Measurements from ENCODE around the gene CASKIN1. TPM values are rescaled to one million over a fixed set of nuclear protein-coding genes. Genes with fewer than 3 reads are reported as not detected.

CASKIN1 gene
- total and polyA plus RNA-seq, 2 experiments from 2014 or later: 1.0 to 6.2 TPM

DNA sequence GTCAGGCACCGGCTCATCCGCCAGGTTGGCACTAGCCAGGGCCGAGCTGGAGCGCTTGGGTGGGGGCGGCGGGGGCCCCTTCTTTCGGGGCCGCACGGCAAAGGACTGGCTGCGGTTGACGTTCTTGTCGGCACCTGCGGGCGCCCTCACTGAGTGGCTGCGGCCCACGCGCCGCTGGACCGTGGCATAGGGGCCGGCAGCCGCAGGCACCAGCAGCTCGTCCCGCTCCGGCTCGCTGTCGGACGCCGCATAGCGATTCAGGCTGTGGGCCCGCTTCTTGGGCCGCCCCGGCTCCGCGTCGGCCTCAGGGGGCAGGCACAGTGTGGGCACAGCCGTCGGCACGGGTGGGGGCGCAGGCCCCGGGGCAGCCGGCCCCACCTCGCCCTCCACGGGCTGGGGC, 15.9 kb downstream of the CASKIN1 start (continued):
- TF ChIP-seq, protein P1, sequence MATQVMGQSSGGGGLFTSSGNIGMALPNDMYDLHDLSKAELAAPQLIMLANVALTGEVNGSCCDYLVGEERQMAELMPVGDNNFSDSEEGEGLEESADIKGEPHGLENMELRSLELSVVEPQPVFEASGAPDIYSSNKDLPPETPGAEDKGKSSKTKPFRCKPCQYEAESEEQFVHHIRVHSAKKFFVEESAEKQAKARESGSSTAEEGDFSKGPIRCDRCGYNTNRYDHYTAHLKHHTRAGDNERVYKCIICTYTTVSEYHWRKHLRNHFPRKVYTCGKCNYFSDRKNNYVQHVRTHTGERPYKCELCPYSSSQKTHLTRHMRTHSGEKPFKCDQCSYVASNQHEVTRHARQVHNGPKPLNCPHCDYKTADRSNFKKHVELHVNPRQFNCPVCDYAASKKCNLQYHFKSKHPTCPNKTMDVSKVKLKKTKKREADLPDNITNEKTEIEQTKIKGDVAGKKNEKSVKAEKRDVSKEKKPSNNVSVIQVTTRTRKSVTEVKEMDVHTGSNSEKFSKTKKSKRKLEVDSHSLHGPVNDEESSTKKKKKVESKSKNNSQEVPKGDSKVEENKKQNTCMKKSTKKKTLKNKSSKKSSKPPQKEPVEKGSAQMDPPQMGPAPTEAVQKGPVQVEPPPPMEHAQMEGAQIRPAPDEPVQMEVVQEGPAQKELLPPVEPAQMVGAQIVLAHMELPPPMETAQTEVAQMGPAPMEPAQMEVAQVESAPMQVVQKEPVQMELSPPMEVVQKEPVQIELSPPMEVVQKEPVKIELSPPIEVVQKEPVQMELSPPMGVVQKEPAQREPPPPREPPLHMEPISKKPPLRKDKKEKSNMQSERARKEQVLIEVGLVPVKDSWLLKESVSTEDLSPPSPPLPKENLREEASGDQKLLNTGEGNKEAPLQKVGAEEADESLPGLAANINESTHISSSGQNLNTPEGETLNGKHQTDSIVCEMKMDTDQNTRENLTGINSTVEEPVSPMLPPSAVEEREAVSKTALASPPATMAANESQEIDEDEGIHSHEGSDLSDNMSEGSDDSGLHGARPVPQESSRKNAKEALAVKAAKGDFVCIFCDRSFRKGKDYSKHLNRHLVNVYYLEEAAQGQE (IDR thresholded peaks at IDR 0.05; ENCODE audit: unreplicated experiment): no peak

DNA sequence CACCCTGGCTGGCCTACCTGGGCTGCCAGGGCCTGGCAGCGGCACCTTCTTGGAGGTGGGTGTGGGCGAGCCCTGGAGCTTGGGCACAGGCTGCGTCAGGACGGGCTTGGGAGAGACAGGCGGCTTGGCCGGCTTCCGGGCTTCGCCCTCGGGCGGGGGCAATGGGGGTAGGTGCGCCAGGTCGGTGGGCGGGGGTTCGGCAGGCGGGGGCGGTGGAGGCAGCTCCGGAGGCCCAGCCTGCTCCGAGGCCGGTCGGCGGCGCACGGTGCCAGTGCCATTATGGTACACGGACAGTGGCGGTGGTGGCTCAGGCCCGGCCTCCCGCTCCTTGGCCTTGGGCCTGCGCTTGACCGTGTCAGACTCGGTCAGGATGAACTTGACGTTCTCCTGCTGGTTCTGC, 16.8 kb downstream of the CASKIN1 start:
- Histone ChIP-seq H4K20me1 (replicated peaks; ENCODE audit: insufficient read depth) (no peaks in the 10 kb centered on the region; the same call in 1 of the 2 replicates), H3K9me2 (ENCODE audit: insufficient read depth) (no peaks in the 10 kb centered on the region), H3F3A (replicated peaks; ENCODE audit: low read depth) (0 out of 2 replicates have a peak, but pooled peaks cover 19% of the 10 kb centered on the region), H3K4me3 (0 out of 2 replicates have a peak overlapping the region, but pooled peaks have one; percentile 30), H3K4me2 (no peak overlapping the region), H3K36me3 (ENCODE audit: insufficient read depth) (no peaks in the 10 kb centered on the region), H3K27ac (ENCODE audit: low read depth) (no peak overlapping the region), H3K79me2 (replicated peaks; ENCODE audit: insufficient read depth) (no peaks in the 10 kb centered on the region), H2AFZ (no peak overlapping the region), H3K4me1 (ENCODE audit: insufficient read depth) (no peaks in the 10 kb centered on the region), H3K27me3 (ENCODE audit: insufficient read depth) (no peaks in the 10 kb centered on the region)
- TF ChIP-seq, protein P2, sequence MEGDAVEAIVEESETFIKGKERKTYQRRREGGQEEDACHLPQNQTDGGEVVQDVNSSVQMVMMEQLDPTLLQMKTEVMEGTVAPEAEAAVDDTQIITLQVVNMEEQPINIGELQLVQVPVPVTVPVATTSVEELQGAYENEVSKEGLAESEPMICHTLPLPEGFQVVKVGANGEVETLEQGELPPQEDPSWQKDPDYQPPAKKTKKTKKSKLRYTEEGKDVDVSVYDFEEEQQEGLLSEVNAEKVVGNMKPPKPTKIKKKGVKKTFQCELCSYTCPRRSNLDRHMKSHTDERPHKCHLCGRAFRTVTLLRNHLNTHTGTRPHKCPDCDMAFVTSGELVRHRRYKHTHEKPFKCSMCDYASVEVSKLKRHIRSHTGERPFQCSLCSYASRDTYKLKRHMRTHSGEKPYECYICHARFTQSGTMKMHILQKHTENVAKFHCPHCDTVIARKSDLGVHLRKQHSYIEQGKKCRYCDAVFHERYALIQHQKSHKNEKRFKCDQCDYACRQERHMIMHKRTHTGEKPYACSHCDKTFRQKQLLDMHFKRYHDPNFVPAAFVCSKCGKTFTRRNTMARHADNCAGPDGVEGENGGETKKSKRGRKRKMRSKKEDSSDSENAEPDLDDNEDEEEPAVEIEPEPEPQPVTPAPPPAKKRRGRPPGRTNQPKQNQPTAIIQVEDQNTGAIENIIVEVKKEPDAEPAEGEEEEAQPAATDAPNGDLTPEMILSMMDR (conservative IDR thresholded peaks at IDR 0.05; ENCODE audit: low read depth in 2 of 2): no peak
- TF ChIP-seq ZNF331 (CRISPR knock-in tag; IDR thresholded peaks at IDR 0.05; ENCODE audit: low read depth) (no peak), JUNB (IDR thresholded peaks at IDR 0.05; ENCODE audit: unreplicated experiment) (no peak), STAT1 (IDR thresholded peaks at IDR 0.05; ENCODE audit: unreplicated experiment) (no peak), CREB1 (CRISPR knock-in tag; IDR thresholded peaks at IDR 0.05; ENCODE audit: low read depth) (no peak), EZH2 (IDR thresholded peaks at IDR 0.05; ENCODE audit: low read depth, unreplicated experiment) (no peak), NANOG (IDR thresholded peaks at IDR 0.05; ENCODE audit: borderline replicate concordance) (no peak)
- TF ChIP-seq, protein P3, sequence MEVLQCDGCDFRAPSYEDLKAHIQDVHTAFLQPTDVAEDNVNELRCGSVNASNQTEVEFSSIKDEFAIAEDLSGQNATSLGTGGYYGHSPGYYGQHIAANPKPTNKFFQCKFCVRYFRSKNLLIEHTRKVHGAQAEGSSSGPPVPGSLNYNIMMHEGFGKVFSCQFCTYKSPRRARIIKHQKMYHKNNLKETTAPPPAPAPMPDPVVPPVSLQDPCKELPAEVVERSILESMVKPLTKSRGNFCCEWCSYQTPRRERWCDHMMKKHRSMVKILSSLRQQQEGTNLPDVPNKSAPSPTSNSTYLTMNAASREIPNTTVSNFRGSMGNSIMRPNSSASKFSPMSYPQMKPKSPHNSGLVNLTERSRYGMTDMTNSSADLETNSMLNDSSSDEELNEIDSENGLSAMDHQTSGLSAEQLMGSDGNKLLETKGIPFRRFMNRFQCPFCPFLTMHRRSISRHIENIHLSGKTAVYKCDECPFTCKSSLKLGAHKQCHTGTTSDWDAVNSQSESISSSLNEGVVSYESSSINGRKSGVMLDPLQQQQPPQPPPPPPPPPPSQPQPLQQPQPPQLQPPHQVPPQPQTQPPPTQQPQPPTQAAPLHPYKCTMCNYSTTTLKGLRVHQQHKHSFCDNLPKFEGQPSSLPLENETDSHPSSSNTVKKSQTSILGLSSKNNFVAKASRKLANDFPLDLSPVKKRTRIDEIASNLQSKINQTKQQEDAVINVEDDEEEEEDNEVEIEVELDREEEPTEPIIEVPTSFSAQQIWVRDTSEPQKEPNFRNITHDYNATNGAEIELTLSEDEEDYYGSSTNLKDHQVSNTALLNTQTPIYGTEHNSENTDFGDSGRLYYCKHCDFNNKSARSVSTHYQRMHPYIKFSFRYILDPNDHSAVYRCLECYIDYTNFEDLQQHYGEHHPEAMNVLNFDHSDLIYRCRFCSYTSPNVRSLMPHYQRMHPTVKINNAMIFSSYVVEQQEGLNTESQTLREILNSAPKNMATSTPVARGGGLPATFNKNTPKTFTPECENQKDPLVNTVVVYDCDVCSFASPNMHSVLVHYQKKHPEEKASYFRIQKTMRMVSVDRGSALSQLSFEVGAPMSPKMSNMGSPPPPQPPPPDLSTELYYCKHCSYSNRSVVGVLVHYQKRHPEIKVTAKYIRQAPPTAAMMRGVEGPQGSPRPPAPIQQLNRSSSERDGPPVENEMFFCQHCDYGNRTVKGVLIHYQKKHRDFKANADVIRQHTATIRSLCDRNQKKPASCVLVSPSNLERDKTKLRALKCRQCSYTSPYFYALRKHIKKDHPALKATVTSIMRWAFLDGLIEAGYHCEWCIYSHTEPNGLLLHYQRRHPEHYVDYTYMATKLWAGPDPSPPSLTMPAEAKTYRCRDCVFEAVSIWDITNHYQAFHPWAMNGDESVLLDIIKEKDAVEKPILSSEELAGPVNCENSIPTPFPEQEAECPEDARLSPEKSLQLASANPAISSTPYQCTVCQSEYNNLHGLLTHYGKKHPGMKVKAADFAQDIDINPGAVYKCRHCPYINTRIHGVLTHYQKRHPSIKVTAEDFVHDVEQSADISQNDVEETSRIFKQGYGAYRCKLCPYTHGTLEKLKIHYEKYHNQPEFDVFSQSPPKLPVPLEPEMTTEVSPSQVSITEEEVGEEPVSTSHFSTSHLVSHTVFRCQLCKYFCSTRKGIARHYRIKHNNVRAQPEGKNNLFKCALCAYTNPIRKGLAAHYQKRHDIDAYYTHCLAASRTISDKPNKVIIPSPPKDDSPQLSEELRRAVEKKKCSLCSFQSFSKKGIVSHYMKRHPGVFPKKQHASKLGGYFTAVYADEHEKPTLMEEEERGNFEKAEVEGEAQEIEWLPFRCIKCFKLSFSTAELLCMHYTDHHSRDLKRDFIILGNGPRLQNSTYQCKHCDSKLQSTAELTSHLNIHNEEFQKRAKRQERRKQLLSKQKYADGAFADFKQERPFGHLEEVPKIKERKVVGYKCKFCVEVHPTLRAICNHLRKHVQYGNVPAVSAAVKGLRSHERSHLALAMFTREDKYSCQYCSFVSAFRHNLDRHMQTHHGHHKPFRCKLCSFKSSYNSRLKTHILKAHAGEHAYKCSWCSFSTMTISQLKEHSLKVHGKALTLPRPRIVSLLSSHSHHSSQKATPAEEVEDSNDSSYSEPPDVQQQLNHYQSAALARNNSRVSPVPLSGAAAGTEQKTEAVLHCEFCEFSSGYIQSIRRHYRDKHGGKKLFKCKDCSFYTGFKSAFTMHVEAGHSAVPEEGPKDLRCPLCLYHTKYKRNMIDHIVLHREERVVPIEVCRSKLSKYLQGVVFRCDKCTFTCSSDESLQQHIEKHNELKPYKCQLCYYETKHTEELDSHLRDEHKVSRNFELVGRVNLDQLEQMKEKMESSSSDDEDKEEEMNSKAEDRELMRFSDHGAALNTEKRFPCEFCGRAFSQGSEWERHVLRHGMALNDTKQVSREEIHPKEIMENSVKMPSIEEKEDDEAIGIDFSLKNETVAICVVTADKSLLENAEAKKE (CRISPR knock-in tag; IDR thresholded peaks at IDR 0.05): no peak
- Mint-ChIP-seq H3K9me3 (no peaks in the 10 kb centered on the region), H3K4me1 (peaks cover 6% of the 10 kb centered on the region), H3K27me3 (ENCODE audit: insufficient read depth, low read depth, poor library complexity) (peaks cover 20% of the 10 kb centered on the region), H3K27ac (no peak overlapping the region), H3K36me3 (ENCODE audit: low read depth) (peaks cover 17% of the 10 kb centered on the region), H3K4me3 (no peak overlapping the region)
- no peak for DNase-seq (ENCODE audit: low spot score)
- ATAC-seq: no peak

Data from GM23338 (cell line).